IMR-90 (cell line): ENCODE measurements around the gene MICU1.

Source experiments
- CEBPB ChIP-seq: IDR thresholded peaks from 2 replicates; pipeline ENCODE4 v1.6.1; 2012; ENCODE audit warnings: low read depth, low read length, improper control_type of control experiment
- CTCF ChIP-seq: conservative IDR thresholded peaks from 2 replicates; pipeline ENCODE4 v1.5.1; 2012; ENCODE audit warnings: mild to moderate bottlenecking, low read depth, low read length, improper control_type of control experiment
- ELK1 ChIP-seq: fragments of 150-350 bp; IDR thresholded peaks from 2 replicates; pipeline ENCODE4 v1.6.1; 2016; ENCODE audit warnings: low read depth, mild to moderate bottlenecking, low read length, moderate library complexity, borderline replicate concordance
- MAFK ChIP-seq: IDR thresholded peaks from 2 replicates; pipeline ENCODE4 v1.6.1; 2012; ENCODE audit warnings: low read depth, low read length, improper control_type of control experiment
- MXI1 ChIP-seq: IDR thresholded peaks from 2 replicates; pipeline ENCODE4 v1.6.1; 2012; ENCODE audit warnings: low read depth, mild to moderate bottlenecking, low read length, moderate library complexity, borderline replicate concordance
- POLR2A ChIP-seq: IDR thresholded peaks from 2 replicates; pipeline ENCODE4 v1.6.1; 2012; ENCODE audit warnings: mild to moderate bottlenecking, low read depth, low read length
- RAD21 ChIP-seq: IDR thresholded peaks from 2 replicates; pipeline ENCODE4 v1.6.1; 2012; ENCODE audit warnings: low read length, improper control_type of control experiment
- SMC3 ChIP-seq: fragments of 150-350 bp; IDR thresholded peaks from 2 replicates; pipeline ENCODE4 v1.6.1; 2016; ENCODE audit warnings: low read depth, mild to moderate bottlenecking, antibody characterized with exemption, low read length, moderate library complexity
- USF2 ChIP-seq: fragments of 150-350 bp; IDR thresholded peaks from 2 replicates; pipeline ENCODE4 v1.6.1; 2017; ENCODE audit warnings: mild to moderate bottlenecking, antibody characterized with exemption, low read length, low read depth

- TF ChIP-seq ELK1 (no peak), CTCF (no peak), RAD21 (no peak), USF2 (no peak), CEBPB (no peak), MAFK (no peak), MXI1 (no peak), SMC3 (no peak), POLR2A (no peak)
These were observed 100.2 kb downstream of the MICU1 start for GRCh38 chr10:72525689-72526088.
